Lung (tissue), 12 donors: ENCODE data around the gene SGK2. TPM values are rescaled to one million over a fixed set of nuclear protein-coding genes. Genes with fewer than 3 reads are reported as not detected.

Experiments
- ATAC-seq: fragments of 200-7000 bp; cut with Tn5 transposase; one replicate; pipeline ENCODE4 v1.9.1; 2020; ENCODE audit warnings: moderate number of reproducible peaks; ENCODE audit not compliant: insufficient read depth, low FRiP score
- DNase-seq, 3 donors: peaks; one replicate each; pipeline ENCODE4 v3.0.0-alpha.2; 2013 to 2017
- H3K27ac ChIP-seq, 2 donors: one replicate each; pipeline ENCODE4 v1.5.1; 2013; ENCODE audit warnings: mild to moderate bottlenecking in 2 of 2, moderate library complexity in 2 of 2, control low read depth in 1 of 2, inconsistent platforms in 1 of 2, low read depth in 1 of 2, low read length in 1 of 2
- H3K27me3 ChIP-seq, 3 donors: one replicate each; pipeline ENCODE4 v1.5.1; 2013; ENCODE audit warnings: low read length in 2 of 3; ENCODE audit not compliant: control insufficient read depth in 3 of 3, insufficient read depth in 3 of 3
- H3K36me3 ChIP-seq, 4 donors: one replicate each; pipeline ENCODE4 v1.5.1; 2013; ENCODE audit warnings: low read length in 4 of 4, mild to moderate bottlenecking in 1 of 4, moderate library complexity in 1 of 4; ENCODE audit not compliant: control insufficient read depth in 4 of 4, insufficient read depth in 4 of 4
- H3K4me1 ChIP-seq, 5 donors: one replicate each; pipeline ENCODE4 v1.5.1; 2013; ENCODE audit warnings: low read length in 5 of 5, mild to moderate bottlenecking in 2 of 5, moderate library complexity in 1 of 5; ENCODE audit not compliant: control insufficient read depth in 5 of 5, insufficient read depth in 5 of 5
- H3K4me3 ChIP-seq: one replicate; pipeline ENCODE4 v1.5.1; 2013; ENCODE audit warnings: mild to moderate bottlenecking, control low read depth, moderate library complexity
- H3K9ac ChIP-seq, 2 donors: one replicate each; pipeline ENCODE4 v1.5.1; 2013; ENCODE audit warnings: low read length in 2 of 2, control low read depth in 1 of 2; ENCODE audit not compliant: insufficient read depth in 1 of 2
- H3K9me3 ChIP-seq, 4 donors: one replicate each; pipeline ENCODE4 v1.5.1; 2013; ENCODE audit warnings: low read length in 3 of 4, mild to moderate bottlenecking in 1 of 4, moderate library complexity in 1 of 4; ENCODE audit not compliant: control insufficient read depth in 4 of 4, insufficient read depth in 3 of 4
- WGBS, 2 donors: extraction: QIAGEN DNeasy Blood & Tissue Kit; methylation state at CpG; one replicate each; pipeline ENCODE4 v1.1.7; 2013; 5-methylcytosine and 5-hydroxymethylcytosine counted together
- polyA plus RNA-seq, 2 donors: library from polyadenylated mRNA; stranded (reverse); fragments of 200-250 nt; gene quantifications; one replicate each; pipeline ENCODE4 v1.2.1, GENCODE V29; 2013
- total RNA-seq, 2 donors: library from RNA; depleted of rRNA in 1 of 2; stranded (reverse); fragments of >200 nt in 1 of 2; gene quantifications; one replicate each; pipeline ENCODE4 v1.2.1, GENCODE V29; 2014 to 2021
- TF ChIP-seq, protein P1 (sequence below): IDR thresholded peaks from 2 replicates; pipeline ENCODE4 v1.5.1; 2012; ENCODE audit warnings: mild to moderate bottlenecking; ENCODE audit errors: control extremely low read depth, extremely low read depth
- donor health status: control.
- donor health status: control.
- donor health status: Bipolar disorder and iron deficiency.
- donor health status: healthy.
- donor health status: DM: yes; HTN: yes; CAD: no.

The SGK2 gene
- total and polyA plus RNA-seq, 4 donors, result 0.15 to 3.2 (median 0.96) TPM

DNA sequence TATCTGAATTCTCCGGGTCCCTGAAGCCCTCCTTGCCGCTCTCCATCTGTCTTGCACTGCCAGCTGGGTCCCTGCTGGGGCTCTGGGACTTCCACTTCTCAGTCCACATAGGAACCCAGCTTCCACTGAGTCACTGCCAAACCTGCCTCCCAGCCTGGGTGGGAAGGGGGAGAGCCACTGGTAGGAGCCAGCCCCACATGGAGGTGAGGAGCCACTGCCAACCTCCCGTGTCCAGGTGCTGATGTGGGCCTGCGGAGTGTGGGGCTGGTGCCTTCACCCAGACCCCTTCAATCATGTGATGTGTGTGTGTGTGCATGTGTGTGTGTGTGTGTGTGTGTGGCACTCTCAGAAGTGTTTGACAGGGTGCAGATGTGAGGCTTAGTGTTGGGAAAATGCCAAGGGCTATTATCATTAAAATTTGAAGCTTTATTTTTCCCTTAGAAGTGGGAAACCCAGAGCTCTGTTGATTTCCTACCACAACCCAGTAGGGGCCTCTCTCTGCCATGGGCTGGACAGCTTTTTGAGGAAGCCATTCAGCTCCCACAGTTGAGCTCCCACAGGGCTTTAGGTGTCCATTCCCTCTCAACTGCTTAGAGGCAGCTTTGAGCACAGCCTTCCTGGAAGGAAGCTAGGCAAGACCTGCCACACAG, 9.3 kb upstream of the SGK2 start:
- DNase-seq, result peak; percentile 67 to 84 (median 80)
- 90 to 94% methylated on average over 4 of the region's 4 CpGs for WGBS, 2 donors

DNA sequence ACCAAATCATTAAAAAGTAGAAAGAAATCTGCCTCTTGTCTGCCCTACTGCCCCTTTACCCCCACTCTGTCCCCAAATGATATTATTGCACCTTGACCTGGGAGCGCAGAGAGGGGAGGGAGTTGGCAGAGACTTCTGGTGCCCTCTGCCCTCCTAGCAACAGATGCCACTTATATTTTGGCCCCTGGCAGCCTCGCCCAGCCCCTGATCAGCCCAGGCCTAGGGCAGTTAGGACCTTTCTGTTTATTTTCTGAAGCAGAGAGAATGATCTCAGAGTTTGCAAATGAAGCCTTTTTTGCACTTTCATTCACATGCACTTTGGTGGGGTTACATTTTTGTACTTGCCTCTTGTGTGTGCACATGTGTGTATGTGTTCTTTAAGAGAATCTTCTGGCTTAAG, 8.4 kb upstream of the SGK2 start:
- Histone ChIP-seq H3K27me3 (no peaks in the 10 kb centered on the region), H3K9me3 (peaks cover 0 to 4% (median 2%) of the 10 kb centered on the region in 4 donors), H3K4me1 (peaks cover 0 to 15% (median 4%) of the 10 kb centered on the region in 5 donors), H3K9ac (no peak overlapping the region), H3K27ac (no peak overlapping the region), H3K4me3 (no peak overlapping the region), H3K36me3 (peaks cover 0 to 3% (median 0%) of the 10 kb centered on the region in 4 donors)
- TF ChIP-seq, protein P1, sequence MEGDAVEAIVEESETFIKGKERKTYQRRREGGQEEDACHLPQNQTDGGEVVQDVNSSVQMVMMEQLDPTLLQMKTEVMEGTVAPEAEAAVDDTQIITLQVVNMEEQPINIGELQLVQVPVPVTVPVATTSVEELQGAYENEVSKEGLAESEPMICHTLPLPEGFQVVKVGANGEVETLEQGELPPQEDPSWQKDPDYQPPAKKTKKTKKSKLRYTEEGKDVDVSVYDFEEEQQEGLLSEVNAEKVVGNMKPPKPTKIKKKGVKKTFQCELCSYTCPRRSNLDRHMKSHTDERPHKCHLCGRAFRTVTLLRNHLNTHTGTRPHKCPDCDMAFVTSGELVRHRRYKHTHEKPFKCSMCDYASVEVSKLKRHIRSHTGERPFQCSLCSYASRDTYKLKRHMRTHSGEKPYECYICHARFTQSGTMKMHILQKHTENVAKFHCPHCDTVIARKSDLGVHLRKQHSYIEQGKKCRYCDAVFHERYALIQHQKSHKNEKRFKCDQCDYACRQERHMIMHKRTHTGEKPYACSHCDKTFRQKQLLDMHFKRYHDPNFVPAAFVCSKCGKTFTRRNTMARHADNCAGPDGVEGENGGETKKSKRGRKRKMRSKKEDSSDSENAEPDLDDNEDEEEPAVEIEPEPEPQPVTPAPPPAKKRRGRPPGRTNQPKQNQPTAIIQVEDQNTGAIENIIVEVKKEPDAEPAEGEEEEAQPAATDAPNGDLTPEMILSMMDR, result no peak
- DNase-seq (peak in 1 of 3 donors; percentile 22), ATAC-seq (no peak)
- 90 to 92% methylated on average over 2 of the region's 2 CpGs for whole genome bisulfite sequencing, 2 donors

More for the DNA sequence above, 9.3 kb upstream of the SGK2 start:
- H3K4me1 ChIP-seq, result peaks cover 0 to 15% (median 4%) of the 10 kb centered on the region in 5 donors
- ATAC-seq, result no peak
- H3K4me3 ChIP-seq, result no peak overlapping the region
- H3K27ac ChIP-seq, result no peak overlapping the region
- H3K9me3 ChIP-seq, result peaks cover 0 to 4% (median 2%) of the 10 kb centered on the region in 4 donors
- H3K9ac ChIP-seq, result no peak overlapping the region
- peaks cover 0 to 3% (median 0%) of the 10 kb centered on the region in 4 donors for H3K36me3 ChIP-seq
- no peaks in the 10 kb centered on the region for H3K27me3 ChIP-seq
- TF ChIP-seq, protein P1, result no peak

DNA sequence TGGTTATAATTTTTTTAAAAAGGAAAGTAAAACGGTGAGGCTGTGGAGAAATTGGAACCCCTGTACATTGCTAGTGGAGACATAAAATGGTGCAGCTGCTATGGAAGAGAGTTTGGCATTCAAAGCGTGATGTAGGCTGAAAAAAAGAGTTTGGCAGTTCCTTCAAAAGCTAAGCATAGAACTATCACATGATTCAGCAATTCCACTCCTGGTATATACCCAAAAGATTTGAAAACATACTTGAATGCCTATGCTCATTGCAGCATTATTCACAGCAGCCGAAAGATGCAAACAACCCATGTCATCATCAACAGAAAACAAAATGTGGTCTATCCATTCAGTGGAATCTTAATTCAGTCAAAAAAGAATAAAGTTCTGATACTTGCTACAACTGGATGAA, 4.5 kb upstream of the SGK2 start:
- 40 to 61% methylated on average over 3 of the region's 3 CpGs for WGBS, 2 donors
- Histone ChIP-seq H3K9ac (no peak overlapping the region), H3K27ac (no peak overlapping the region), H3K9me3 (no peaks in the 10 kb centered on the region), H3K4me3 (no peak overlapping the region), H3K36me3 (no peaks in the 10 kb centered on the region), H3K27me3 (no peaks in the 10 kb centered on the region), H3K4me1 (peaks cover 0 to 18% (median 7%) of the 10 kb centered on the region in 5 donors)
- DNase-seq, result peak in 1 of 3 donors; percentile 11
- TF ChIP-seq, protein P1, result no peak
- ATAC-seq, result no peak
